ENCODE results near the gene SULT1A3.
A peak's percentile ranks its signal among the peaks of the same experiment; 100 is the strongest.
"Not testable (repeated sequence)": the region's sequence is repeated elsewhere in the genome, so short reads cannot be mapped to it uniquely, and the experiment has no call there.

Gene SULT1A3

DNA sequence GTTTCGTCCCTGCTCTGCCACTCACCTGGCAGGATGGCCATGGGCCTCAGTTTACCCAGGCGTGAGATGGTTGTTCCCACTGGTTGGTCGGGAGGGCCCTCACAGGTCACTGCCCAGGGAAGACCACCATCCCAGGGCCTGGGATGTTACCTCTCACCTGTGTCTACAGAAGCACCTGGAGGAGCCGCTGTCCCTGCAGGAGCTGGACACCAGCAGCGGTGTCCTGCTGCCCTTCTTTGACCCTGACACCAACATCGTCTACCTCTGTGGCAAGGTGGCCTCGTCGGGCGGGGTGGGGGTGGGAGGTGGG is 11.5 kb upstream of the SULT1A3 start:
- no peak for FAIRE-seq

DNA sequence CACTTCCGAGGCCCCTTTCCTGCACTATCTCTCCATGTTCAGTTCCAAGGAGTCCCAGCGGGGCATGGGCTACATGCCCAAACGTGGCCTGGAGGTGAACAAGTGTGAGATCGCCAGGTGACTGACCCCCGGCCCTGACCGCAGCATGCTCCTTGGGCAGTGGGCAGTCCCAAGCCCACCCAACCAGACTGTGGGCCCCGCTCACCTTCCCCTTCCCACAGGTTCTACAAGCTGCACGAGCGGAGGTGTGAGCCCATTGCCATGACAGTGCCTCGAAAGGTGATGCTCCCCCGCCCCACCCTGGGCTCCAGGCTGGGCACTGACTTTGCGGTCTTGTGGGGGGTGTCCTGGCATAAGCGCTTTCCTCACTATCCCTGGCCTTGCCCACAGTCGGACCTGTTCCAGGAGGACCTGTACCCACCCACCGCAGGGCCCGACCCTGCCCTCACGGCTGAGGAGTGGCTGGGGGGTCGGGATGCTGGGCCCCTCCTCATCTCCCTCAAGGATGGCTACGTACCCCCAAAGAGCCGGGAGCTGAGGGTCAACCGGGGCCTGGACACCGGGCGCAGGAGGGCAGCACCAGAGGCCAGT is 11.0 kb upstream of the SULT1A3 start:
- no peak for FAIRE-seq

DNA sequence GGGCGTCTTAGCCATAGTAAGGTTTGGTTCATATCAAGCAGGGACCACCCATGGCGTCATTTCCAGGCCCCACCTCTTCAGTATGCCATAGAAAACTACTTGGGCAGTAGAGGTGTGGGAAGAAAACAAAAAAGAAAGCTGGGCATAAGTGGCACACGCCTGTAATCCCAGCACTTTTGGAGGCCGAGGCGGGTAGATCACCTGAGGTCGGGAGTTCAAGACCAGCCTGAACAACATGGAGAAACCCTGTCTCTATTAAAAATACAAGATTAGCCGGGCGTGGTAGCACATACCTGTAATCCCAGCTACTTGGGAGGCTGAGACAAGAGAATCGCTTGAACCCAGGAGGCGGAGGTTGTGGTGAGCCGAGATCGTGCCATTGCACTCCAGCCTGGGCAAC is 7.9 kb upstream of the SULT1A3 start:
- FAIRE-seq = not testable (repeated sequence)

DNA sequence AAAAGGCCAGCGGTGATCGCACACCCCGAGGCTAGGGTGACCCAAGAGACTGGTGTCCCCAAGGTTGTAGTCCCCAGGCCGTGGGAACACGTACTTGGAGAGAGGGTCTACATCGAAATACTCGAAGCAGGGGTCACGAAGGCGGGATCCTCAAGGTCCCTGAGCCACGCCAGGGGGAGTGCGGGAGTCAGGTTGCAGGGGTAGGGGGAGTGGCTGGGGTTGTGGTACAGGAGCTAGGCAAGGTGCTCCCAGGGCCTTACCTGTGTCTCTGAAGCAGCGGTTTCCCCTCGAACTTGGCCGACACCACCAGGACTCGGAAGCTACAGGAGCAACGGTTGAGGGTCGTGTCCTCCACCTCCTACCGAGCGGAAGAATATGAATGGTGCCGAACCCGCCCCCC is 6.0 kb upstream of the SULT1A3 start:
- not testable (repeated sequence) for FAIRE-seq

DNA sequence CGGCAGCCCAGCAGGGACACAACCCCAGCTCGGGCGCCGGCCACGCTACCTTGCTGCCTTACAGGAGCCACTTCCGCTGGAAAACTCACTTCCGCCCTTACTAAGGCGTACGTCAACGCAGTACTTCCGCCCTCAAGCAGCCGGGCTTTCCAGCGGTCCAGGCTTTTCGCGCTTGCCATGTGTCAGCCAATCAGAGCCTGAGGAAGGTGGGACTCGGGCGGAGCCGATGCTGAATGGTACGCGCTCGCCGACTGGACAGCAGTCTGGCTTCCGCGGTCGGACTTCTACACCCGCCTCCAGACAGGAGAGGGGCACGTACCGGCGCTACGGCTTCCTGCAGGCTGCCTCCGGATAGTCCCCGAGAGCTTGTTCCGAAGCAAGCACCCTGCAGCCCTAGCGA is 5.4 kb upstream of the SULT1A3 start, which contains the start of the genes BOLA2B and SLX1A:
Gene BOLA2B (minus strand): TSS at position 52 of the 400 bp plus-strand sequence. CDS start 71 bp downstream, outside the sequence.
Gene SLX1A (plus strand): TSS at position 261 of the 400 bp plus-strand sequence. CDS start 210 bp downstream, outside the sequence.
- FAIRE-seq = peak; percentile 98

DNA sequence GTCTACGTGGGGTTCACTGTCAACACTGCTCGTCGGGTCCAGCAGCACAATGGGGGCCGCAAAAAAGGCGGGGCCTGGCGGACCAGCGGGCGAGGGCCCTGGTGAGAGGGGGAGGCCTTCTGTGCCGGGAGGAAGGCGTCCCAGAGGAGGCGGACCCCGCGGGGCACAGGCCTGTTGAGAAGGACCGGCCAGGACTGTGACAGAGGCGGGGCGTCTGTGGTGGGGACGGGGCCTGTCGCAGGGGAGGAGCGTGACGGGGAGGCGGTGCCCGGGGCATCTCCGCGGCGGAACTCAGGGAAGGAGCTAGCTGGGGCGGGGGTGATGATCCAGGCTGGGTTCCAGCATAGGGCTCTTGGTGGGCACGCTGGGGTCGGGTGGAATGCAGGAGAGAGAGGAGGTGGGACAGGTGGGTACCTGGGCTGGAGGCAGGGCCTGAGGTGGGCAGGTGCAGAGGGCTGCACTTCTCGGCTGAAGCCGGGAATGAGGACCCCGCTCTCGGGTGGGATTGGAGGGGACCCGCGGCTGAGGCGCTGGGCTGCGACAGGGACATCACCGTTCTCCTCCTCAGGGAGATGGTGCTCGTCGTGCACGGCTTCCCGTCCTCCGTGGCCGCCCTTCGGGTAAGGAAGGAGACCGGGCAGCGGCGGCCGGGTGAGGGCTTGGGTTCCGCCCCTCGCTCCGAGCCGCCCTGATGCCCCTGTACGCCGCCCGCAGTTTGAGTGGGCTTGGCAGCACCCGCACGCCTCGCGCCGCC is 4.7 kb upstream of the SULT1A3 start:
- FAIRE-seq = peak; percentile 49

DNA sequence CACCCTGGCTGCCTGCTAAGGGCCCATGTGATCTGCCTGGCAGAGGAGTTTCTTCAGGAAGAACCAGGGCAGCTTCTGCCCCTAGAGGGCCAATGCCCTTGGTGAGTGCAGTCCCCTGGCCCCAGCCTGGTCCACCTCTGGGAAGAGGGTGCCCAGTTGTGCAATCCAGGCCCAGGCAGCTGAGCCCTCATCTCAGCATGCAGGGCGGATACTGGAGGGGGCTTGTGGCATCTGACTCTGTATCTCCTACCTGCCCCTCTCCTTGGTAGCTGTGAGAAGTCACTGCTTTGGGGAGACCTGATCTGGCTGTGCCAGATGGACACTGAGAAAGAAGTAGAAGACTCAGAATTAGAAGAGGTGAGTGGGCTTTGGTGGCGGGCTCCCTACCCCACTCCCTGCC is 2.1 kb upstream of the SULT1A3 start:
- not testable (repeated sequence) for FAIRE-seq

DNA sequence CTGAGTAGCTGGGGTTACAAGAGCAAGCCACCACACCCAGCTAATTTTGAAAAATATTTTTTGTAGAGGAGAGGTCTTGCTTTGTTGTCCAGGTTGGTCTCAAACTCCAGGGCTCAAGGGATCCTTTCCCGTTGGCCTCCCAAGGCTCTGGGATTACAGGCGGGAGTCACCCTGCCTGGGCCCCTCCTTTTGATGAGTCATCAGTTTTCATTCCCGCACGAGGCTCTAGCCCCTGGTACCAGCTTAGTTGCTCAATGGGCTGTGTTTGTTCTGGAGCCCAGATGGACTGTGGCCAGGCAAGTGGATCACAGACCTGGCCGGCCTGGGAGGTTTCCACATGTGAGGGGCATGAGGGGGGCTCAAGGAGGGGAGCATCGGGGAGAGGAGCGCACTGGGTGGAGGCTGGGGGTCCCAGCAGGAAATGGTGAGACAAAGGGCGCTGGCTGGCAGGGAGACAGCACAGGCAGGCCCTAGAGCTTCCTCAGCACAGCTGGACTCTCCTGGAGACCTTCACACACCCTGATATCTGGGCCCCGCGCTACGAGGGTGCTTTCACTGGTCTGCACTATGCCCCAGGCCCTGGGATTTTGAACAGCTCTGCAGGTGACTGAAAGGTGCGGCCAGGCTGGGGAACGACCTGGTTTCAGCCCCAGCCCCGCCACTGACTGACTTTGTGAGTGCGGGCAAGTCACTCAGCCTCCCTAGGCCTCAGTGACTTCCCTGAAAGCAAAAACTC is 721 bp downstream of the SULT1A3 start:
- FAIRE-seq = not testable (repeated sequence)

DNA sequence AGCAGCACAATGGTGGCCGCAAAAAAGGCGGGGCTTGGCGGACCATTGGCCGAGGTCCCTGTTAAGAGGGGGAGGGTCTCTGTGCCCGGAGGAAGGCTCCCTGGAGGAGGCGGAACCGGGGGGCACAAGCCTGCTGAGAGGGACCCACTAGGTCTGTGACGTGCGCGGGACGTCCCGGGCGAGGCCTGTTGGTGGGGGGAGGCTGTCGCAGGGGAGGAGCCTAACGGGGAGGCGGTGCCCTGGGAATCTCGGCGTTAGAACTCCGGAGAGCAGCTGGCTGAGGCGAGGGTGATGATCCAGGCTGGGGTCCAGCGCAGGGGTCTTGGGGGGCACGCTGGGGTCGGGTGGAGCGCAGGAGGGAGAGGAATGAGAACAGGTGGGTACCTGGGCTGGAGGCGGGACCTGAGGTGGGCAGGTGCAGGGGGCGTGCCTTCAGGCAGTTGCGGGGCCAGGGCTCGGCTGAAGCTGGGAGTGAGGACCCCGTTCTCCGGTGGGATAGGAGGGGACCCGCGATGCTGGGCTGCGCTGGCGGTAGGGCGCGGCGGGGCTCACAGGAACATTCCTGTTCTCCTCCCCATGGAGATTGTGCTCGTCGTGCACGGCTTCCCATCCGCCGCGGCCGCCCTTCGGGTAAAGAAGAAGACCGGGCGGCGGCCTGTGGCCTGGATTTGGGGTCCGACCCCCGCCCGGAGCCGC is 6.6 kb downstream of the SULT1A3 start:
- FAIRE-seq = not testable (repeated sequence)

DNA sequence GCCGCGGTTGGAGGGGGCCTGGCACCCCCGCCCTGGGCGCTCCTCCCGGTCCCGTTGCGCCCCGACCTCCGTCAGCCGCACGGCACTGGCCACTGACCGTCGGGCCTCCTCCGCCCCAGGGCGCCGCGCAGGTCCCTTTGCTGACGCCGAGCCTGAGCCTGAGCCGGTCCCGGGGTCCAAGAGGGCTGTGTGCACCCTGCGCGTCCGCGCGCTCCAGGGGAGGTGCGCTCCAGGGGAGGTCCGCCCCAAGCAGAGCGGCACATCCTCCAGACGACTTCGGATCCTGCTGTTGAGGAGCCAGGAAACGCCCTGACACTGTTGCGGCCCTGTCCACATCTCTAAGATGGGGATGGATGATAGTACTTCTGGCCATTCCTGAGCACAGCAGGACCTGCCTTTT is 7.2 kb downstream of the SULT1A3 start:
- not testable (repeated sequence) for FAIRE-seq

DNA sequence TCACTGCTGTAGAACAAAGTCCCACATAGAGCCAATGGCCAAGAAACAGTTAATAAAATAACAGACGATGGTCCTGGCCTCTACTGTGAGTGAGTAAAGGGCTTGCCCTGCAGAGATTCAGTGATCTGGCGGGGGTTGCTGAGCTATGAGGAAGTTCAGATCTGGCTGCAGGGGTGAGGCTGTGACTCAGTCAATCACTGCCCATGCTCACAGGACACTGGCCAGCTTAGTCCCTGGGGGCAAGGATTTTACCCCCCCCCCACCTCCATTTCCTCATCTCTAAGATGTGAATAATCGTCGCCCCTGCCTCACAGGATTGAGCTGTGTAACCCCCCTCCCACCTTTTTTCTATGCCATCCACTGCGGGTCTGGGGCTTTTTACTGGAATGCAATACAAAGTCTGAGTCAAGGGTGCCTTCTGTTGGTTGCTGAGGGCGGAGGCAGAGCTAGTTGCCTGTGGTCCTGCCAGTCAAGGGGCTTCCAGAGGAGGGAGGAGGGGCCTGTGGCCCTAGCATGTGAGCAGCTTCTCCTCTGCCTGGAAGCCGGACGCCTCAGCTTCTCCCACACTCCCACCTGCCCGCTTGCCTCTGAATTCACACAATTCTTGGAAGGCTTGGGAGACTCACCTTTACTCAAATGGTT is 8.1 kb downstream of the SULT1A3 start:
- FAIRE-seq = not testable (repeated sequence)

DNA sequence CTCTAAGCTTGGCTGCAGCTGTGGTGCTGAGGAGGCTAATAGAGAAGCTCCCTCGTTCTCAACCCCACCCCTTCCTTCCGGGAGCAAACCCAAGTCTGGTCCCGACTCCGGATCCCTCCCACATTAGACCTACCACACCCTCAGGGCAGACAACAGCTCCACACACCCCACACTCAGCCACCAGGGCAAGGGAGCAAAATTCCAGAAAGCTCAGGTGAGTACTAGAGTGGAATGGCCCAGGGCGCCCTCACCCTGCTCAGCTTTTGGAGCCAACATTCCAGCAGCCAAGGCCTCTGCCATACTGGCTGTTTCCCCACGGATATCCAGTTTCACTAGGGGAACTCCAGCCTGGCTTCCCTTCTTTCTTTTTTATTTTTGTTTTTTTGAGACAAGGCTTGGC is 10.0 kb downstream of the SULT1A3 start:
- not testable (repeated sequence) for FAIRE-seq

DNA sequence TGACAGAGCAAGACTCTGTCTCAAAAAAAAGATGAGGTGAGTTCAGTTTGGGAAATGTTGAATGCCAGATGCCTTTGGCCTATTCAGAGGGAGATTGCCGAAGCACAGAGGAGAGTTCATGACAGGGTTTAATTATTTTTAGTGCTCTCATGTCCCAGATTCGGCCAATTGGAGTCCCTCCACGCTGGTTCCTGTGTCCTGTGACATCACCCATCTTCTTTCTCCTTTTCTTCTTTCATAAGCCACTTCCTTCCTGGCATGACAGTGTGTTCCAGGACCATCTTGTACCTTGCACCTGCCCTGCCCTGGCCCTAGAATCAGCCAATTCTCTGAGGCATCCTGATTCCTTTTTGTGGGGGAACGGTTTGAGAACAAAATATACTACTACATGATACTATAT is 12.4 kb downstream of the SULT1A3 start:
- FAIRE-seq = not testable (repeated sequence)

DNA sequence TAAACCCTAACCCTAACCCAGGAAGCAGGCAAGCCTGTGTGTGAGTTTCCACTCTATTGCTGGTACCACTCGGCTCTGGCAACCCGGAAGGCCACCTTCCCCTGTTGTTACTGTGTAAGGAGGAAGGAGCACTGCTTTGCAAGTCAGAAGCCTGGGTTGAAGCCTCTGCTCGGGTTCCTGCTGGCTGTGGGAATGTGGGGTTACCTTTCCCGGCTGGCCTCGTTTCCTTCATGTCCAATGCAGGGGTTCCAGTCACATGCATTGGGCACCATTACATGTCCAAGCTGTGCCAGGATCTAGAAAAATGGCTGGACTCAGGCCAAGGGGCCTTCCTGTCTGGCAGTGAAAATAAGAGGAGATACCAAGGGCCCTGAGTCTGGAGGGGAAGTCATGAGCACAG is 18.0 kb downstream of the SULT1A3 start:
- FAIRE-seq = not testable (repeated sequence)

DNA sequence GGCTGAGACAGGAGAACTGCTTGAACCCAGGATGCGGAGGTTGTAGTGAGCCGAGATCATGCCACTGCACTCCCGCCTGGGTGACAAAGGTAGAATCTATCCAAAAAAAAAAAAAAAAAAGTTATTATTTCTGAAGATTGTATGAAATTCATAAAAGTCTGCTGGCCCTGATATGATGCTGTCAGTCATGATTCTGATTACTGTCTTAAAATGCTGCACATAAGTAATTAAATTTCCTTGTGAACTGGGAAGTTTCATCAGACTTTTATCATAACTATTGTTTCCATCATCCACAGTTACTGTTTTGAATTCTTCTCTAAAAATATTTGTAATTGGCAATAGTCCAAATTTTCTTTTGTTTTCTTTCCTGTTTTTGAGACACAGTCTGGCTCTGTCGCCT is 49.3 kb downstream of the SULT1A3 start, which contains the start of gene NPIPB13:
Gene NPIPB13 (minus strand): TSS at position 101 of the 400 bp plus-strand sequence. CDS start 2,906 bp downstream, outside the sequence.
- FAIRE-seq = not testable (repeated sequence)

Measured in A204.1 (cell line).